Epithelial cell of esophagus (primary cell): Measurements from ENCODE around the gene SHC4.
A peak's percentile ranks its signal among the peaks of the same experiment; 100 is the strongest.

ENCODE experiments used
- DNase-seq: peaks from one replicate; pipeline ENCODE4 v3.0.0; 2010; ENCODE audit warnings: low read depth
- H3K4me3 ChIP-seq: 2 replicates; pipeline ENCODE4 v1.5.1; 2011; ENCODE audit warnings: mild to moderate bottlenecking, low read length, control low read depth
- TF ChIP-seq, protein P1 (sequence below): IDR thresholded peaks from 2 replicates; pipeline ENCODE4 v1.5.1; 2011; ENCODE audit warnings: low read depth, mild to moderate bottlenecking, low read length, control low read depth, inconsistent platforms; ENCODE audit not compliant: insufficient read depth; ENCODE audit errors: missing control alignments

SHC4 gene

DNA sequence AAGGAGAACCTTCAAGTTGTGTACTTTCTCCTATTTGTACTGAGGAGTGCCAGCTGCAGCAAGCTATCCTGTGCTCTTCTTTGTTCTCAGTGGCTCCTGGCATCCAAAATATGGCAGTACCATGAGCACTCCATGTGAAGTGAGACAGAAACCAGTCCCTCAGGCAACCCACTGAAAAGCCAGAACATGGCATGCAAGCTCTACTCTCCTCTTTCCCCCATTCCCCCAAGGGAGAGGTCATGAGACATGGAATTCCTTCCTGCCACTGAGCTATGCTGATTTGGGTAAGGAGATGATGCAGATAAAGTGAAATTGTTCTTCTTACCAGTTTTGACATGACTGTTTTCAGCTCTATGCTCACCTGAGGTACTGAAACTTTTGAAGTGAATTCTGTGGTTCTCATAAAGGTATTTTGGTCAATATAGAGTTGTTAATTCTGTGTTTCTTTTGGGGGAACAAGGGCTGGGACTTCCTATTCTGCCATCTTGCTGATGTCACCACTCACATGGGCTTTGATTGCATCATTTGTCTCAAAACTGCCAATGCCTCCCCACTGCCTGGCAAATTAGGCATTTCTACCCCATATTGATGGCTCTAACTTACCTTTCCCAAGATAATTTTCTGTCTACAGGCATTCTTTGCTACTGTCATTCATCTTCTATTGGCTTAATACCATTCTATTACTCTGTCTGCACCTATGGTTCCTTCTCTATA lies 130.0 kb downstream of the SHC4 start:
- DNase-seq: no peak
- TF ChIP-seq, protein P1, sequence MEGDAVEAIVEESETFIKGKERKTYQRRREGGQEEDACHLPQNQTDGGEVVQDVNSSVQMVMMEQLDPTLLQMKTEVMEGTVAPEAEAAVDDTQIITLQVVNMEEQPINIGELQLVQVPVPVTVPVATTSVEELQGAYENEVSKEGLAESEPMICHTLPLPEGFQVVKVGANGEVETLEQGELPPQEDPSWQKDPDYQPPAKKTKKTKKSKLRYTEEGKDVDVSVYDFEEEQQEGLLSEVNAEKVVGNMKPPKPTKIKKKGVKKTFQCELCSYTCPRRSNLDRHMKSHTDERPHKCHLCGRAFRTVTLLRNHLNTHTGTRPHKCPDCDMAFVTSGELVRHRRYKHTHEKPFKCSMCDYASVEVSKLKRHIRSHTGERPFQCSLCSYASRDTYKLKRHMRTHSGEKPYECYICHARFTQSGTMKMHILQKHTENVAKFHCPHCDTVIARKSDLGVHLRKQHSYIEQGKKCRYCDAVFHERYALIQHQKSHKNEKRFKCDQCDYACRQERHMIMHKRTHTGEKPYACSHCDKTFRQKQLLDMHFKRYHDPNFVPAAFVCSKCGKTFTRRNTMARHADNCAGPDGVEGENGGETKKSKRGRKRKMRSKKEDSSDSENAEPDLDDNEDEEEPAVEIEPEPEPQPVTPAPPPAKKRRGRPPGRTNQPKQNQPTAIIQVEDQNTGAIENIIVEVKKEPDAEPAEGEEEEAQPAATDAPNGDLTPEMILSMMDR: no peak
- no peak overlapping the region for H3K4me3 ChIP-seq

DNA sequence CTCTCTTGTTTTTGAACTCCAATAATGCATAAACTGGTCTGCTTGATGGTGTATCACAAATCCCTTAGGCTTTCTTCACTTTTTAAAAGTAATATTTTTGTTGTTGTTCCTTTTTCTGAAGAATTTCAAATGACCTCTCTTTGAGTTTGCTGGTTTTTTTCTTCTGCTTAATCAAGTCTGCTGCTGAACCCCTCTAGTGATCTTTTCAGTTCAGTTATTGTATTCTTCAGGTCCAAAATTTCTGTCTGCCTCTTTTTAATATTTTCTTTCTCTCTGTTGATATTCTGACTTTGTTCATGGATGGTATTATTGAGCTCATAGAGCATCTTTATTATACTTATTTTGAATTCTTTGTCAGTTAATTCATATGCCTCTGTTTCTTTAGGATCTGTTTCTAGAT lies 131.1 kb downstream of the SHC4 start:
- TF ChIP-seq, protein P1: no peak
- no peak for DNase-seq
- H3K4me3 ChIP-seq: no peak overlapping the region

DNA sequence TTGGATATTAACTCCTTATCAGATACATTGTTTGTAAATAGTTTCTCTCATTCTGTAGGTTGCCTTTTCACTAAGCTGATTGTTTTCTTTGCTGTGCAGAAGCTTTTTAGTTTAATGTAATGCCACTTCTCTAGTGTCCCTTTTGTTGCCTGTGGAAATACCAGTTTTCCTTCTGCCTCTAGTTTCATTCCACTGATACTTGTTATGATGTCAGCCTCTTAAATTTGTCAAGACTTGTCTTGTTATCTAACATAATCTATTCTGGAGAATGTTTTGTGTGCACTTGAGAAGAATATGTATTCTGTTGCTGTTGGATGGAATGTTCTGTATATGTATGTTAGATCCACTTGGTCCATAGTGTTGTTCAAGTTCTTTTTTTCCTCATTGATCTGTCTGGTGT lies 134.8 kb downstream of the SHC4 start:
- no peak overlapping the region for H3K4me3 ChIP-seq

DNA sequence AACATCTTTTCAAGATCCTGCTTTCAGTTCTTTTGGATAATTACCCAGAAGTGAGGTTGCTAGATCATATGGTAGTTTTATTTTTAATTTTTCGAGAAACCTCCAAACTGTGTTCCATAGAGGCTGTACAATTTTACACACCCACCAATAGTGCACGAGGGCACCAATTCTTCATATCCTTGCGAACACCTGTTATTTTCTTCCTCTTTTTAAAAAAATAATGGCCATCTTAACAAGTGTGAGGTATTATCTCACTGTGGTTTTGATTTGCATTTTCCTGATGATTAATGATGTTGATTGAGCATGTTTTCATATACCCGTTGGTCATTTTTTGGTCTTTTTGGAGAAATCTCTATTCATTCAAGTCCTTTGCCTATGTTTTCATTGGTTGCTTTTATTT lies 135.2 kb downstream of the SHC4 start:
- H3K4me3 ChIP-seq: no peak overlapping the region
- TF ChIP-seq, protein P1: no peak
- DNase-seq: no peak

More for the DNA sequence above, 134.8 kb downstream of the SHC4 start:
- DNase-seq: peak; percentile 66
- TF ChIP-seq, protein P1: no peak

DNA sequence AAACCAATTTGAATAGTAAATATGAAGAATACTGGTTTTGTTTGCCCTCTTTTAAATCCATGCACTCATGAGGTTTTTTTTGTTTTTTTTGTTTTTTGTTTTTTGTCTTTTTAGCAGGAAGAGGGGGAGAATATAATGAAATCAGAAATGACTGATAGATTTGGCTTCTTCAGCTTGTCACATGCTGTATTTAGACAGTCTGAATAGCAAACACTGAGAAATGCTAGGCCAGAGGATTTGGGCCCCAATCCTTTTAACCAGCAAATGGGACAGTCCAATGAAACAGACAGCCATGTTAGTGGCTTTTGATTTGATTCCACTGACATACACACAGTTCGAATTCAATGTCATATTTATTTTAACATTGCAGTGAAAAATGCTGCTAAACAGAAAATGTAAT lies 138.6 kb downstream of the SHC4 start:
- no peak for DNase-seq
- H3K4me3 ChIP-seq: no peak overlapping the region
- TF ChIP-seq, protein P1: no peak

DNA sequence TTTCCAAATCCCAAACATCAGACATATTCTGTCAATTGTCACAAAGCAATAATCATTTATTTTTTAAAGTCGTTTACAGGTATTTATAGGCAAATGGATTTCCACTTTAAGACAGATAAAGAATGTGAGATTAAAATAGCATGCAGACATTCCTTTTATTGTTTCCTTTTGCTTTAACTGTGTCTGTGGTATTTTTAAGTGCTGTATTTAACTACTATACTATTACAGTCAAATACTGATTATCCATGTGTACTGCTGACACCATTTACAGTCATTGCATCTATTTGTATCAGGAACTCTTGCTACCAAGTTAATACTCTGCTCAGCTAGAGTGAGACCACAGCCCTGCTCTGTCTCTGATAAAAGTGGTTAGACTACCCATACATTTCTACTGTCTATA lies 140.0 kb downstream of the SHC4 start:
- TF ChIP-seq, protein P1: no peak
- no peak for DNase-seq
- no peak overlapping the region for H3K4me3 ChIP-seq

DNA sequence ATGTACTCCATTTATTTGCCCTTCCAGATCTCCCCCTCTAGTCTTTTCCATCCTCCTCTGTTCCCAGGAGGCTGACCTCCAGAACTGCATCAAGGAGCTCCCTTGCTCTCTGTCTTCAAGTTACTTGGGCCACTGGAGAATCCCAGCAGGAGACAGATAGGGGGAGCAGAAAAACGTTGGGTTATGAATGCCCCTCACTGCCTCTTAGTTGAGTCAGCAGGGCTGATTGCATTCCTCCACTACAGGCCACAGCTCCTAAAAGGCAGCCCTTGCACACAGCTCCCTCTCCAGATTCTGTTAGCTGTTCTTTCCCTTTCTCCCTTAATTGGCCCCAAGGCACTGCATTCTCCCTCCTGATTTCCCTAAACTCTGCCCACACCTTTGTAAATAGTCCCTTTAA lies 140.5 kb downstream of the SHC4 start:
- TF ChIP-seq, protein P1: no peak
- H3K4me3 ChIP-seq: no peak overlapping the region
- DNase-seq: no peak
